Endothelial cell of umbilical vein (primary cell): Measurements from ENCODE around the gene CLCA1.

Experiments
- CTCF ChIP-seq, 2 donors: IDR thresholded peaks; 1 replicate in 1 of 2; 2 replicates in 1 of 2; pipeline ENCODE4 v1.5.1; 2011; ENCODE audit warnings: low read length in 2 of 2, mild to moderate bottlenecking in 2 of 2, moderate library complexity in 2 of 2, control low read depth in 1 of 2, inconsistent platforms in 1 of 2, low read depth in 1 of 2; ENCODE audit not compliant: insufficient read depth in 1 of 2; ENCODE audit errors: extremely low read depth in 1 of 2
- EZH2 ChIP-seq: IDR thresholded peaks from 2 replicates; pipeline ENCODE4 v1.6.1; 2012; ENCODE audit warnings: borderline replicate concordance, low read depth, mild to moderate bottlenecking, moderate library complexity, low read length, inconsistent platforms; ENCODE audit not compliant: severe bottlenecking
- POLR2AphosphoS5 ChIP-seq: IDR thresholded peaks from 2 replicates; pipeline ENCODE4 v1.6.1; 2012; ENCODE audit warnings: low read depth, mild to moderate bottlenecking, control low read depth, low read length, moderate library complexity; ENCODE audit not compliant: insufficient read depth

GRCh38 chr1:86520789-86521521, 52.2 kb downstream of the CLCA1 start:
- no peak for TF ChIP-seq CTCF (IDR thresholded peaks at IDR 0.05; ENCODE audit: extremely low read depth in 1 of 2, insufficient read depth in 1 of 2, low read depth in 1 of 2, low read length in 2 of 2)
- no peak for TF ChIP-seq POLR2AphosphoS5
- no peak for TF ChIP-seq EZH2
